ENCODE results near the gene PI4KB.

The PI4KB gene

GRCh38 chr1:151327223-151327902, at the start of gene PI4KB:
TSS of gene PI4KB (minus strand) at chr1:151327416. CDS start at chr1:151316481, 10,935 bp downstream.
- in situ Hi-C loops (cut with HindIII; ENCODE audit: low pct_ligation_motif_present, low sequenced_read_pairs) = no loop called here
- peak; percentile 98 for DNase-seq
- peak within 1 kb of the TSS; percentile 97 for H3K27ac ChIP-seq
- H3K4me3 ChIP-seq (ENCODE audit: low read depth, low read length) = peak within 1 kb of the TSS; percentile 85
- H3K27me3 ChIP-seq (replicated peaks) = no peaks in the 10 kb centered on the region
- peaks cover 12% of the 10 kb centered on the region for H3K36me3 ChIP-seq (replicated peaks)
- no peak for TF ChIP-seq CTCF (IDR thresholded peaks at IDR 0.05; ENCODE audit: low read depth, low read length, missing control alignments)

- H3K4me3 ChIP-seq (ENCODE audit: low read depth, low read length) = no peak overlapping the region
- no peak for DNase-seq
- no peak for TF ChIP-seq CTCF (IDR thresholded peaks at IDR 0.05; ENCODE audit: low read depth, low read length, missing control alignments)
- in situ Hi-C loops (cut with HindIII; ENCODE audit: low pct_ligation_motif_present, low sequenced_read_pairs) = no loop called here
- no peak overlapping the region for H3K27ac ChIP-seq
- no peaks in the 10 kb centered on the region for H3K27me3 ChIP-seq (replicated peaks)
- H3K36me3 ChIP-seq (replicated peaks) = no peaks in the 10 kb centered on the region
Observed at GRCh38 chr1:151373196-151373595, 46.0 kb upstream of the PI4KB start.

- no peak for TF ChIP-seq CTCF (IDR thresholded peaks at IDR 0.05; ENCODE audit: low read depth, low read length, missing control alignments)
- DNase-seq = peak; percentile 37
Observed at GRCh38 chr1:151372058-151372934, 45.1 kb upstream of the PI4KB start, which contains the start of gene SELENBP1. TSS of gene SELENBP1 (minus strand) at chr1:151372705. CDS start at chr1:151372641, 64 bp downstream.

GRCh38 chr1:151371370-151372057, 44.3 kb upstream of the PI4KB start:
- Histone ChIP-seq H3K27me3 (replicated peaks) (no peaks in the 10 kb centered on the region), H3K4me3 (ENCODE audit: low read depth, low read length) (no peak overlapping the region), H3K27ac (no peak overlapping the region), H3K36me3 (replicated peaks) (no peaks in the 10 kb centered on the region)
- in situ Hi-C loops (cut with HindIII; ENCODE audit: low pct_ligation_motif_present, low sequenced_read_pairs) = no loop called here
- no peak for TF ChIP-seq CTCF (IDR thresholded peaks at IDR 0.05; ENCODE audit: low read depth, low read length, missing control alignments)
- DNase-seq = no peak

More at GRCh38 chr1:151372058-151372934, 45.1 kb upstream of the PI4KB start, which contains the start of gene SELENBP1:
- Histone ChIP-seq H3K27ac (no peak within 1 kb of the TSS), H3K4me3 (ENCODE audit: low read depth, low read length) (peak within 1 kb of the TSS; percentile 43), H3K27me3 (replicated peaks) (no peaks in the 10 kb centered on the region), H3K36me3 (replicated peaks) (no peaks in the 10 kb centered on the region)
- in situ Hi-C loops (cut with HindIII; ENCODE audit: low pct_ligation_motif_present, low sequenced_read_pairs) = no loop called here

- H3K36me3 ChIP-seq (replicated peaks) = no peaks in the 10 kb centered on the region
- no peak overlapping the region for H3K27ac ChIP-seq
- no peak overlapping the region for H3K4me3 ChIP-seq (ENCODE audit: low read depth, low read length)
- TF ChIP-seq CTCF (IDR thresholded peaks at IDR 0.05; ENCODE audit: low read depth, low read length, missing control alignments) = no peak
- H3K27me3 ChIP-seq (replicated peaks) = no peaks in the 10 kb centered on the region
- no peak for DNase-seq
- in situ Hi-C loops (cut with HindIII; ENCODE audit: low pct_ligation_motif_present, low sequenced_read_pairs) = no loop called here
Observed at GRCh38 chr1:151370211-151370911, 43.1 kb upstream of the PI4KB start.

Measured in brain microvascular endothelial cell (primary cell).